B cell (primary cell): ENCODE data around the gene STEAP4.

ENCODE experiments used
- EZH2 ChIP-seq: IDR thresholded peaks from 2 replicates; pipeline ENCODE4 v1.6.1; 2012; ENCODE audit warnings: borderline replicate concordance, low read depth, mild to moderate bottlenecking, moderate library complexity, low read length; ENCODE audit not compliant: insufficient read depth, poor library complexity, severe bottlenecking
- TF ChIP-seq, protein P1 (sequence below): fragments of 200-600 bp; IDR thresholded peaks from one replicate; pipeline ENCODE4 v1.8.0; 2022; ENCODE audit warnings: antibody characterized with exemption, mild to moderate bottlenecking

GRCh38 chr7:88226886-88227516 is 79.7 kb downstream of the STEAP4 start:
- TF ChIP-seq, protein P1, sequence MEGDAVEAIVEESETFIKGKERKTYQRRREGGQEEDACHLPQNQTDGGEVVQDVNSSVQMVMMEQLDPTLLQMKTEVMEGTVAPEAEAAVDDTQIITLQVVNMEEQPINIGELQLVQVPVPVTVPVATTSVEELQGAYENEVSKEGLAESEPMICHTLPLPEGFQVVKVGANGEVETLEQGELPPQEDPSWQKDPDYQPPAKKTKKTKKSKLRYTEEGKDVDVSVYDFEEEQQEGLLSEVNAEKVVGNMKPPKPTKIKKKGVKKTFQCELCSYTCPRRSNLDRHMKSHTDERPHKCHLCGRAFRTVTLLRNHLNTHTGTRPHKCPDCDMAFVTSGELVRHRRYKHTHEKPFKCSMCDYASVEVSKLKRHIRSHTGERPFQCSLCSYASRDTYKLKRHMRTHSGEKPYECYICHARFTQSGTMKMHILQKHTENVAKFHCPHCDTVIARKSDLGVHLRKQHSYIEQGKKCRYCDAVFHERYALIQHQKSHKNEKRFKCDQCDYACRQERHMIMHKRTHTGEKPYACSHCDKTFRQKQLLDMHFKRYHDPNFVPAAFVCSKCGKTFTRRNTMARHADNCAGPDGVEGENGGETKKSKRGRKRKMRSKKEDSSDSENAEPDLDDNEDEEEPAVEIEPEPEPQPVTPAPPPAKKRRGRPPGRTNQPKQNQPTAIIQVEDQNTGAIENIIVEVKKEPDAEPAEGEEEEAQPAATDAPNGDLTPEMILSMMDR, result no peak
- TF ChIP-seq EZH2, result no peak
